ENCODE data around the gene CCDC137. TPM values are rescaled to one million over a fixed set of nuclear protein-coding genes. Genes with fewer than 3 reads are reported as not detected.

The CCDC137 gene
- total RNA-seq, 4 donors from 2014 or later = 18.2 to 25.6 (median 21.4) TPM

DNA sequence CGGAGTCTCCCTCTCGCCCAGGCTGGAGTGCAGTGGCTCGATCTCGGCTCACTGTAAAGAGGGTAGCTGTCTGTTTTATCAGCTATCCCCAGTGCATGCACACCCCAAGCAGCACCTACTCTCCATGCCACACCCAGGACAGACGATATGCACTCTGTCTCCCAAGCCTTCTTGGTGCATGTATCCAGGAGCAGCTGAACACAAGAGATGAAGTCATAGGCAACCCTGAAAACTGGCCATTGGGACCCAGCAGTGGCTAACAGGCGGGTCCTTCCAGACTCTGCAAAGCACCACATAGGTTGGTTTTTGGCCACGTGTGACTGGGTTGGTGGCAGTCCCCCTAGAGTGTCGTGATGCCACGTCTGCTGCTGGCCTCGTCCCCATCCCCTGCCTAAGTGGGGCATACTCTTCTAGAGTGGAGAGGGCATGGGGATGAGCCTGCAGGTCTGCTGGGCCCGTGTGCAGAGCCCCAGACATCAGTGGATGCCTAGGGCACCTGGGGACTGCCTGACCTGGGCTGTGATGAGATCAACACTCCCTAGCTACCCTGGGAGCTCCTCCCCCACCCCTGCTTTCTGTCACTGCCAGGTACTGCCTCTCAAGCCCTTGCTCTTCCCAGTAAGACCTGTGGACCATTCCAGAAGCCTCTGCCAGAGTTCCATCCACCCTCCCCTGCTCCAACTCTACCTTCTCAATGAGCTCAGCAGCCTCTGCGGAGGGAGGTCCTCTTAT is 19.5 kb upstream of the CCDC137 start:
- TF ChIP-seq POLR2A (IDR thresholded peaks at IDR 0.05) (no peak), CTCF (IDR thresholded peaks at IDR 0.05) (no peak)
- DNase-seq = no peak

GRCh38 chr17:81647640-81648012 is 18.9 kb upstream of the CCDC137 start:
- Histone ChIP-seq H3K27me3 (peaks cover 5 to 61% (median 8%) of the 10 kb centered on the region in 4 donors), H3K4me3 (no peak overlapping the region), H3K4me1 (peaks cover 0 to 14% (median 1%) of the 10 kb centered on the region in 3 donors), H3K27ac (no peak overlapping the region), H3K36me3 (no peaks in the 10 kb centered on the region), H3K9me3 (peaks cover 0 to 8% (median 0%) of the 10 kb centered on the region in 3 donors)
- TF ChIP-seq POLR2A (IDR thresholded peaks at IDR 0.05) = no peak
- no peak for TF ChIP-seq CTCF (IDR thresholded peaks at IDR 0.05)
- no peak for DNase-seq
- intact Hi-C loops (cut with DNase I) = no loop called here
- WGBS, 2 donors = 52 to 80% methylated on average over 1 to 14 of the region's 21 CpGs

More for the DNA sequence above, 19.5 kb upstream of the CCDC137 start:
- H3K36me3 ChIP-seq = no peaks in the 10 kb centered on the region
- 65 to 71% methylated on average over 6 to 7 of the region's 12 CpGs for WGBS, 2 donors
- intact Hi-C loops (cut with DNase I) = no loop called here
- H3K9me3 ChIP-seq = peaks cover 0 to 8% (median 0%) of the 10 kb centered on the region in 3 donors
- no peak overlapping the region for H3K27ac ChIP-seq
- H3K27me3 ChIP-seq = peaks cover 5 to 55% (median 8%) of the 10 kb centered on the region in 4 donors
- no peak overlapping the region for H3K4me3 ChIP-seq
- H3K4me1 ChIP-seq = peaks cover 4 to 19% (median 7%) of the 10 kb centered on the region in 3 donors

DNA sequence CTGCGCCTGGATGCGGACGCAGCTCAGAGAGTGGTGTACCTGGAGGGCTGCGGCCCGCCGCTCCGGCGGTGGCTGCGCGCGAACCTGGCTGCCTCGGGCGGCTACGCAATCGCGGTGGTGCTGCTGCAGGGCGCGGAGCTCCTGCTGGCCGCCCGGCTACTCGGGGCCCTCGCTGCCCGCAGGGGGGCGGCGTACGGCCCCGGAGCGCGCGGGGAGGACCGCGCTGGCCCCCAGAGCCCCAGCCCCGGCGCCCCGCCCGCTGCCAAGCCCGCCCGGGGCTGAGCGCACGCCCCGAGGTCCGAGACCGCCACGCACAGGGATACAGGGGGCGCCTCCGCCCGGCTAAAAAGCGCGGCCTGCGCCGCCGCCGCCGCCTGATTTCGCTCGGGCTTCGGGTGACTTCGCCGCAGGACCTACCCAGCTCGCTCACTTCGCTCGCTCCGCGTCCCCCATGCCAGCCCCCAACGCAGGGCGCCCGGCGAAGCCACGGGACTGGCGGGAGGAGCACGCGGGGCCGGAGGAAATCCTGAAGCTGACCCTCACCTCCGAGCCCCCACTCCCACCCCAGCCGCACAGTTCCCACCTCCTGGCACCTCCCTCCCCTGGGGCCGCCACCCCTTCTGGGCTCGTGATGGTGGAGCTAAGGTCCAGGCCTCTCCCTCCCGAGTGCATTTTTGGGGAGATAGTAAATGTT is 18.4 kb upstream of the CCDC137 start:
- TF ChIP-seq POLR2A (IDR thresholded peaks at IDR 0.05) (no peak), CTCF (IDR thresholded peaks at IDR 0.05) (no peak)
- H3K27me3 ChIP-seq = peaks cover 5 to 66% (median 8%) of the 10 kb centered on the region in 4 donors
- intact Hi-C loops (cut with DNase I) = no loop called here
- no peak overlapping the region for H3K27ac ChIP-seq
- H3K4me3 ChIP-seq = peak overlapping the region in 1 of 4 donors; percentile 32
- H3K9me3 ChIP-seq = peaks cover 0 to 8% (median 0%) of the 10 kb centered on the region in 3 donors
- DNase-seq = no peak
- H3K36me3 ChIP-seq = no peaks in the 10 kb centered on the region
- WGBS, 2 donors = 15 to 40% methylated on average over 2 to 5 of the region's 78 CpGs
- H3K4me1 ChIP-seq = peaks cover 0 to 9% (median 0%) of the 10 kb centered on the region in 3 donors

GRCh38 chr17:81648707-81649085 is 17.8 kb upstream of the CCDC137 start:
- peaks cover 0 to 9% (median 0%) of the 10 kb centered on the region in 3 donors for H3K4me1 ChIP-seq
- H3K36me3 ChIP-seq = no peaks in the 10 kb centered on the region
- H3K27me3 ChIP-seq = peaks cover 5 to 72% (median 8%) of the 10 kb centered on the region in 4 donors
- no peak overlapping the region for H3K4me3 ChIP-seq
- no peak for TF ChIP-seq POLR2A (IDR thresholded peaks at IDR 0.05)
- TF ChIP-seq CTCF (IDR thresholded peaks at IDR 0.05) = no peak
- intact Hi-C loops (cut with DNase I) = no loop called here
- peaks cover 0 to 8% (median 0%) of the 10 kb centered on the region in 3 donors for H3K9me3 ChIP-seq
- 80 to 89% methylated on average over 11 to 13 of the region's 14 CpGs for WGBS, 2 donors
- H3K27ac ChIP-seq = no peak overlapping the region
- DNase-seq = no peak

DNA sequence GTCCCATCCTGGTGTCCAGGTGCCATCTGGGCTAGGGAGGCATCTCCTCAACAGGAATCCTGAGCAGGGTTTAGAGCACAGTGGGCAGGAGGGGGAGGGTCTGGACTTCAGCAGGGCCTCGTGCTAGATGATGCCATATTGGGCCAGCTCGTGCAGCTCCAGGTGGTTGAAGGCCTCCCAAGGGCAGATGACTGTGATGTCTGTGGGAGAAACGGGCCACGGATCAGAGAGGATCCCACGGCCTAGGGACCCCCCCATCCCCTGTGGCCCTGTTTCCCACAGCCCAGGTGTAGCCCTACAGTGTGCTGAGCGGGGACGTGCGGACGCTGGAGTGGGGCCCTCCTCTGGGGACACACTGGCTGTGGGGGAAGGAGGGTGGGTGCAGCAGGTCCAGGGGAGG is 15.6 kb upstream of the CCDC137 start:
- H3K27ac ChIP-seq = no peak overlapping the region
- H3K4me3 ChIP-seq = no peak overlapping the region
- no peak for DNase-seq
- no peaks in the 10 kb centered on the region for H3K36me3 ChIP-seq
- H3K27me3 ChIP-seq = peaks cover 5 to 89% (median 8%) of the 10 kb centered on the region in 4 donors
- WGBS, 2 donors = no CpG with 5 or more reads among the region's 9 CpGs
- intact Hi-C loops (cut with DNase I) = no loop called here
- H3K4me1 ChIP-seq = peaks cover 0 to 9% (median 0%) of the 10 kb centered on the region in 3 donors
- TF ChIP-seq POLR2A (IDR thresholded peaks at IDR 0.05) = no peak
- TF ChIP-seq CTCF (IDR thresholded peaks at IDR 0.05) = no peak
- H3K9me3 ChIP-seq = peaks cover 0 to 8% (median 0%) of the 10 kb centered on the region in 3 donors

Measured in esophagus squamous epithelium (tissue), 5 donors.